ENCODE results near the gene ANKRD10. TPM values are rescaled to one million over a fixed set of nuclear protein-coding genes. Genes with fewer than 3 reads are reported as not detected.

The ANKRD10 gene
- total and polyA plus RNA-seq, 2 experiments from 2014 or later, result 250 to 277 TPM

DNA sequence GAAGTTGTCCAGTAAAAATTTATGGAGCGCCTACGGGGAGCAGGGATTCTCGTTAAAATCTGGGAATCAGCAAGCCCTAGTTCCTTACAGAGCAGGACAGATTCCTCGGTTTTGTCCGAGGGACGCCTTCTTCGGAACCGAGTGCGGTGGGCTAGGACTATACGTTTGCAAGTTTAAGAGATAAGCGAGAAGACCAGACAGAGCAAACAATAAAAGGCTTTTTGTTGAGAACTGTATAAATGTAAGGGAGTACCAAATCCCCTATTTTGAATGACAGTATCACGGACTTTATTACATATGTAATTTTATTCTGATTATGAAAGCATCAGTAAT, 971 bp upstream of the ANKRD10 start:
- Mint-ChIP-seq H3K36me3 (ENCODE audit: low read depth) (peaks cover 17% of the 10 kb centered on the region), H3K9me3 (no peaks in the 10 kb centered on the region; the same call in 2 of the 3 replicates), H3K4me3 (peak overlapping the region; percentile 84), H3K27ac (peak overlapping the region; percentile 87), H3K27me3 (ENCODE audit: insufficient read depth, low read depth, poor library complexity) (peaks cover 6% of the 10 kb centered on the region), H3K4me1 (peaks cover 33% of the 10 kb centered on the region)
- 0 out of 2 replicates have a peak, but pooled peaks cover 7% of the 10 kb centered on the region for H3K9me2 ChIP-seq (ENCODE audit: insufficient read depth)
- H4K20me1 ChIP-seq (replicated peaks; ENCODE audit: insufficient read depth), result peaks cover 31% of the 10 kb centered on the region
- H2AFZ ChIP-seq, result peak overlapping the region; percentile 3; the same call in 1 of the 2 replicates
- DNase-seq (ENCODE audit: low spot score) (no peak), ATAC-seq (no peak)
- no peaks in the 10 kb centered on the region for H3F3A ChIP-seq (replicated peaks; ENCODE audit: low read depth)
- H3K4me3 ChIP-seq, result peak overlapping the region; percentile 91
- peaks cover 53% of the 10 kb centered on the region for H3K79me2 ChIP-seq (replicated peaks; ENCODE audit: insufficient read depth)
- no peaks in the 10 kb centered on the region for H3K36me3 ChIP-seq (ENCODE audit: insufficient read depth)
- no peaks in the 10 kb centered on the region for H3K27me3 ChIP-seq (ENCODE audit: insufficient read depth)
- H3K4me1 ChIP-seq (ENCODE audit: insufficient read depth), result peaks cover 30% of the 10 kb centered on the region
- peak overlapping the region; percentile 89 for H3K27ac ChIP-seq (ENCODE audit: low read depth)
- no peak for TF ChIP-seq JUNB (IDR thresholded peaks at IDR 0.05; ENCODE audit: unreplicated experiment)
- TF ChIP-seq ZNF331 (CRISPR knock-in tag; IDR thresholded peaks at IDR 0.05; ENCODE audit: low read depth), result no peak
- TF ChIP-seq, protein P1, sequence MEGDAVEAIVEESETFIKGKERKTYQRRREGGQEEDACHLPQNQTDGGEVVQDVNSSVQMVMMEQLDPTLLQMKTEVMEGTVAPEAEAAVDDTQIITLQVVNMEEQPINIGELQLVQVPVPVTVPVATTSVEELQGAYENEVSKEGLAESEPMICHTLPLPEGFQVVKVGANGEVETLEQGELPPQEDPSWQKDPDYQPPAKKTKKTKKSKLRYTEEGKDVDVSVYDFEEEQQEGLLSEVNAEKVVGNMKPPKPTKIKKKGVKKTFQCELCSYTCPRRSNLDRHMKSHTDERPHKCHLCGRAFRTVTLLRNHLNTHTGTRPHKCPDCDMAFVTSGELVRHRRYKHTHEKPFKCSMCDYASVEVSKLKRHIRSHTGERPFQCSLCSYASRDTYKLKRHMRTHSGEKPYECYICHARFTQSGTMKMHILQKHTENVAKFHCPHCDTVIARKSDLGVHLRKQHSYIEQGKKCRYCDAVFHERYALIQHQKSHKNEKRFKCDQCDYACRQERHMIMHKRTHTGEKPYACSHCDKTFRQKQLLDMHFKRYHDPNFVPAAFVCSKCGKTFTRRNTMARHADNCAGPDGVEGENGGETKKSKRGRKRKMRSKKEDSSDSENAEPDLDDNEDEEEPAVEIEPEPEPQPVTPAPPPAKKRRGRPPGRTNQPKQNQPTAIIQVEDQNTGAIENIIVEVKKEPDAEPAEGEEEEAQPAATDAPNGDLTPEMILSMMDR (conservative IDR thresholded peaks at IDR 0.05; ENCODE audit: low read depth in 2 of 2), result no peak
- peak overlapping the region; percentile 93 for H3K4me2 ChIP-seq

DNA sequence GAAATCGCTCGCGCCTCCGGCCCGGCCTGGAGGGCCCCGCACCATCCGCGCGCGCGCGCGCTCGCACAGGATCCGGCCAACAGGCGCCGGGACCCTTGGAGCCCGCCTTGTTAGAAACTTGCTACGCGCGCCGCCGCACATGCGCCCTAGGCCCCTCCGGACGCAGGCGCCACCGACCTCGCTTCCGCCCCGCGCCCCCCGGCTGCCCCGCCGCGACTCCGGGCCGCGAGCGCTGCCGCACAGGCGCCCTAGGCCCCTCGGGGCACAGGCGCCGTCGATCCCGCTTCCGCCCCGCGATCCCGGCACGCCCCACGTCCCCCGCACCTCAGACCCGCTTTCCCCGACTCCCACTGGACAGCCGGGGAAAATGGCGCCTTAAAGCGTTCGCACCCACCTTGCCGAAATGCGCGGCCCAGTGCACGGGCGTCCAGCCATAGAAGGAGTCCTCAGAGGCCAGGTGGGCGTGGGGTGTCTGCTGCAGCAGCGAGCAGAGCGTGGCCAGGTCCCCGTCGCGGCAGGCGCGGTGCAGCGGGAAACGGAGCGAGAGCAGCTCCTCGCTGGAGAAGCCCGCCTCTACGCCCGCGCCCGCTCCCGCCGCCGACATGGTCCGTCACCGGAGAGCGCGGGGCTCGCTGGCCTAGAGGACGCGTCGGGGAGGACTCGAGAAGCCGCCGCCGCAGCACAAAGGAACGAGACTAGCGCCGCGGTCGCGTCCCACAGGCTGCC, 375 bp downstream of the ANKRD10 start:
- H3K27ac ChIP-seq (ENCODE audit: low read depth), result peak overlapping the region; percentile 93
- DNase-seq (ENCODE audit: low spot score), result peak; percentile 73
- H3K36me3 Mint-ChIP-seq (ENCODE audit: low read depth), result peaks cover 31% of the 10 kb centered on the region
- H3K27me3 ChIP-seq (ENCODE audit: insufficient read depth), result no peaks in the 10 kb centered on the region
- H3K9me3 Mint-ChIP-seq, result no peaks in the 10 kb centered on the region; the same call in 2 of the 3 replicates
- TF ChIP-seq POLR2AphosphoS5 (IDR thresholded peaks at IDR 0.05; ENCODE audit: low read depth) (peak; percentile 94), STAT1 (IDR thresholded peaks at IDR 0.05; ENCODE audit: unreplicated experiment) (no peak)
- peaks cover 38% of the 10 kb centered on the region for H3K4me1 ChIP-seq (ENCODE audit: insufficient read depth)
- peak; percentile 20 for ATAC-seq
- H3K27ac Mint-ChIP-seq, result peak overlapping the region; percentile 97
- peaks cover 3% of the 10 kb centered on the region; the same call in 1 of the 2 replicates for H3K36me3 ChIP-seq (ENCODE audit: insufficient read depth)
- H3K27me3 Mint-ChIP-seq (ENCODE audit: insufficient read depth, low read depth, poor library complexity), result peaks cover 4% of the 10 kb centered on the region
- peaks cover 6% of the 10 kb centered on the region; the same call in 1 of the 2 replicates for H3F3A ChIP-seq (replicated peaks; ENCODE audit: low read depth)
- H3K4me2 ChIP-seq, result peak overlapping the region; percentile 91
- peak overlapping the region; percentile 94 for H3K4me3 Mint-ChIP-seq
- H3K4me3 ChIP-seq, result peak overlapping the region; percentile 91
- peaks cover 34% of the 10 kb centered on the region for H4K20me1 ChIP-seq (replicated peaks; ENCODE audit: insufficient read depth)
- H3K9me2 ChIP-seq (ENCODE audit: insufficient read depth), result 0 out of 2 replicates have a peak, but pooled peaks cover 7% of the 10 kb centered on the region
- 0 out of 2 replicates have a peak overlapping the region, but pooled peaks have one; percentile 52 for H2AFZ ChIP-seq
- H3K79me2 ChIP-seq (replicated peaks; ENCODE audit: insufficient read depth), result peaks cover 66% of the 10 kb centered on the region
- H3K4me1 Mint-ChIP-seq, result peaks cover 39% of the 10 kb centered on the region

DNA sequence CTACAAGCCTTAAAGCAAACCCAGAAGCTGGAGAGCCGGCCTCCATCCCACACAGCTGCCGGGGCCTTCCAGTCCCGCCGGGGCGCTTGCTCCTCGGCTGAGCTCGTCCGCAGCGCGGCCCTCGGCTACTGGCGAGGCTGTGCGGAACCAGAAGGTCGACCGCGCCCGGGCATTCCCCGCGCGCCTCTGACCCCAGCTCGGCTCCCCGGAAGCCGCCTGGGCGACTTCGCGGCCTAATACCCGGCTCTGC, 863 bp downstream of the ANKRD10 start:
- ATAC-seq (no peak; the same call in 1 of the 3 replicates), DNase-seq (ENCODE audit: low spot score) (peak; percentile 51)
- Histone ChIP-seq H3F3A (replicated peaks; ENCODE audit: low read depth) (peaks cover 11% of the 10 kb centered on the region; the same call in 1 of the 2 replicates), H4K20me1 (replicated peaks; ENCODE audit: insufficient read depth) (peaks cover 34% of the 10 kb centered on the region), H3K36me3 (ENCODE audit: insufficient read depth) (peaks cover 8% of the 10 kb centered on the region; the same call in 1 of the 2 replicates), H3K9me2 (ENCODE audit: insufficient read depth) (0 out of 2 replicates have a peak, but pooled peaks cover 7% of the 10 kb centered on the region), H3K79me2 (replicated peaks; ENCODE audit: insufficient read depth) (peaks cover 71% of the 10 kb centered on the region), H2AFZ (no peak overlapping the region), H3K27ac (ENCODE audit: low read depth) (peak overlapping the region; percentile 77), H3K4me3 (peak overlapping the region; percentile 91), H3K4me1 (ENCODE audit: insufficient read depth) (peaks cover 43% of the 10 kb centered on the region), H3K27me3 (ENCODE audit: insufficient read depth) (no peaks in the 10 kb centered on the region), H3K4me2 (peak overlapping the region; percentile 91)
- Mint-ChIP-seq H3K4me3 (peak overlapping the region; percentile 94), H3K27me3 (ENCODE audit: insufficient read depth, low read depth, poor library complexity) (peaks cover 4% of the 10 kb centered on the region), H3K27ac (peak overlapping the region; percentile 93; the same call in 1 of the 2 replicates), H3K9me3 (no peaks in the 10 kb centered on the region; the same call in 2 of the 3 replicates), H3K4me1 (peaks cover 43% of the 10 kb centered on the region), H3K36me3 (ENCODE audit: low read depth) (peaks cover 36% of the 10 kb centered on the region)
- TF ChIP-seq STAT1 (IDR thresholded peaks at IDR 0.05; ENCODE audit: unreplicated experiment) (no peak), ZNF114 (CRISPR knock-in tag; IDR thresholded peaks at IDR 0.05) (no peak), EZH2phosphoT487 (IDR thresholded peaks at IDR 0.05; ENCODE audit: unreplicated experiment) (no peak), ZNF331 (CRISPR knock-in tag; IDR thresholded peaks at IDR 0.05; ENCODE audit: low read depth) (no peak), NANOG (IDR thresholded peaks at IDR 0.05; ENCODE audit: borderline replicate concordance) (no peak), JUNB (IDR thresholded peaks at IDR 0.05; ENCODE audit: unreplicated experiment) (no peak), CREB1 (CRISPR knock-in tag; IDR thresholded peaks at IDR 0.05; ENCODE audit: low read depth) (no peak)
- TF ChIP-seq, protein P2, sequence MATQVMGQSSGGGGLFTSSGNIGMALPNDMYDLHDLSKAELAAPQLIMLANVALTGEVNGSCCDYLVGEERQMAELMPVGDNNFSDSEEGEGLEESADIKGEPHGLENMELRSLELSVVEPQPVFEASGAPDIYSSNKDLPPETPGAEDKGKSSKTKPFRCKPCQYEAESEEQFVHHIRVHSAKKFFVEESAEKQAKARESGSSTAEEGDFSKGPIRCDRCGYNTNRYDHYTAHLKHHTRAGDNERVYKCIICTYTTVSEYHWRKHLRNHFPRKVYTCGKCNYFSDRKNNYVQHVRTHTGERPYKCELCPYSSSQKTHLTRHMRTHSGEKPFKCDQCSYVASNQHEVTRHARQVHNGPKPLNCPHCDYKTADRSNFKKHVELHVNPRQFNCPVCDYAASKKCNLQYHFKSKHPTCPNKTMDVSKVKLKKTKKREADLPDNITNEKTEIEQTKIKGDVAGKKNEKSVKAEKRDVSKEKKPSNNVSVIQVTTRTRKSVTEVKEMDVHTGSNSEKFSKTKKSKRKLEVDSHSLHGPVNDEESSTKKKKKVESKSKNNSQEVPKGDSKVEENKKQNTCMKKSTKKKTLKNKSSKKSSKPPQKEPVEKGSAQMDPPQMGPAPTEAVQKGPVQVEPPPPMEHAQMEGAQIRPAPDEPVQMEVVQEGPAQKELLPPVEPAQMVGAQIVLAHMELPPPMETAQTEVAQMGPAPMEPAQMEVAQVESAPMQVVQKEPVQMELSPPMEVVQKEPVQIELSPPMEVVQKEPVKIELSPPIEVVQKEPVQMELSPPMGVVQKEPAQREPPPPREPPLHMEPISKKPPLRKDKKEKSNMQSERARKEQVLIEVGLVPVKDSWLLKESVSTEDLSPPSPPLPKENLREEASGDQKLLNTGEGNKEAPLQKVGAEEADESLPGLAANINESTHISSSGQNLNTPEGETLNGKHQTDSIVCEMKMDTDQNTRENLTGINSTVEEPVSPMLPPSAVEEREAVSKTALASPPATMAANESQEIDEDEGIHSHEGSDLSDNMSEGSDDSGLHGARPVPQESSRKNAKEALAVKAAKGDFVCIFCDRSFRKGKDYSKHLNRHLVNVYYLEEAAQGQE (IDR thresholded peaks at IDR 0.05; ENCODE audit: unreplicated experiment), result no peak
- TF ChIP-seq, protein P3, sequence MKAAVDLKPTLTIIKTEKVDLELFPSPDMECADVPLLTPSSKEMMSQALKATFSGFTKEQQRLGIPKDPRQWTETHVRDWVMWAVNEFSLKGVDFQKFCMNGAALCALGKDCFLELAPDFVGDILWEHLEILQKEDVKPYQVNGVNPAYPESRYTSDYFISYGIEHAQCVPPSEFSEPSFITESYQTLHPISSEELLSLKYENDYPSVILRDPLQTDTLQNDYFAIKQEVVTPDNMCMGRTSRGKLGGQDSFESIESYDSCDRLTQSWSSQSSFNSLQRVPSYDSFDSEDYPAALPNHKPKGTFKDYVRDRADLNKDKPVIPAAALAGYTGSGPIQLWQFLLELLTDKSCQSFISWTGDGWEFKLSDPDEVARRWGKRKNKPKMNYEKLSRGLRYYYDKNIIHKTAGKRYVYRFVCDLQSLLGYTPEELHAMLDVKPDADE (IDR thresholded peaks at IDR 0.05), result no peak
